Prostate gland (tissue), 2 donors: Measurements from ENCODE around the gene FCER2. TPM values are rescaled to one million over a fixed set of nuclear protein-coding genes. Genes with fewer than 3 reads are reported as not detected.

ENCODE experiments used
- DNase-seq: peaks from one replicate; pipeline ENCODE4 v3.0.0-alpha.2; 2019; ENCODE audit warnings: low spot score
- H3K27ac ChIP-seq, 2 donors: fragments of 200-600 bp; sonication (generic); 2 replicates each; pipeline ENCODE4 v1.5.1; 2017 to 2019
- H3K27me3 ChIP-seq: fragments of 200-600 bp; sonication (generic); replicated peaks from 2 replicates; pipeline ENCODE4 v1.5.1; 2019; ENCODE audit not compliant: insufficient read depth
- H3K36me3 ChIP-seq, 2 donors: fragments of 200-600 bp; sonication (generic); 1 replicate in 1 of 2; 2 replicates in 1 of 2; pipeline versions ENCODE4 v1.5.1 to v1.8.1; 2017 to 2019
- H3K4me1 ChIP-seq: fragments of 200-600 bp; sonication (generic); replicated peaks from 2 replicates; pipeline ENCODE4 v1.5.1; 2019
- H3K4me3 ChIP-seq, 2 donors: fragments of 200-600 bp; sonication (generic); 2 replicates each; pipeline ENCODE4 v1.5.1; 2017 to 2019
- H3K9me3 ChIP-seq: fragments of 200-600 bp; sonication (generic); 2 replicates; pipeline ENCODE4 v1.5.1; 2017
- POLR2A ChIP-seq: fragments of 450-650 bp; IDR thresholded peaks from one replicate; pipeline ENCODE4 v1.6.1; 2016; ENCODE audit warnings: antibody characterized with exemption, mild to moderate bottlenecking
- POLR2AphosphoS5 ChIP-seq: sonication (generic); formaldehyde crosslinking; IDR thresholded peaks from one replicate; pipeline ENCODE4 v1.6.1; 2017; ENCODE audit warnings: antibody characterized with exemption
- WGBS: methylation state at CpG from one replicate; pipeline ENCODE4 v1.1.5; 2018; 5-methylcytosine and 5-hydroxymethylcytosine counted together
- intact Hi-C: fragments of 100-400 bp; cut with DNase I; formaldehyde crosslinking; loops from one replicate; pipeline ENCODE4 v1.14.2; 2022
- total RNA-seq, 2 donors: library from RNA; depleted of rRNA; stranded (reverse); fragments of >200 nt; gene quantifications; one replicate each; pipeline ENCODE4 v1.1.0, GENCODE V29; 2016
- TF ChIP-seq, protein P1 (sequence below), 4 experiments: fragments of 200-600 bp in 2 of 4; fragments of 450-650 bp in 2 of 4; sonication (generic) in 2 of 4; IDR thresholded peaks; 1 replicate in 3 of 4; 2 replicates in 1 of 4; pipeline ENCODE4 v1.5.1; 2016 to 2019; ENCODE audit warnings: antibody characterized with exemption in 4 of 4, mild to moderate bottlenecking in 2 of 4, moderate library complexity in 2 of 4

Gene FCER2
- total RNA-seq, 2 donors from 2014 or later, result 1.5 TPM; not detected in 1

DNA sequence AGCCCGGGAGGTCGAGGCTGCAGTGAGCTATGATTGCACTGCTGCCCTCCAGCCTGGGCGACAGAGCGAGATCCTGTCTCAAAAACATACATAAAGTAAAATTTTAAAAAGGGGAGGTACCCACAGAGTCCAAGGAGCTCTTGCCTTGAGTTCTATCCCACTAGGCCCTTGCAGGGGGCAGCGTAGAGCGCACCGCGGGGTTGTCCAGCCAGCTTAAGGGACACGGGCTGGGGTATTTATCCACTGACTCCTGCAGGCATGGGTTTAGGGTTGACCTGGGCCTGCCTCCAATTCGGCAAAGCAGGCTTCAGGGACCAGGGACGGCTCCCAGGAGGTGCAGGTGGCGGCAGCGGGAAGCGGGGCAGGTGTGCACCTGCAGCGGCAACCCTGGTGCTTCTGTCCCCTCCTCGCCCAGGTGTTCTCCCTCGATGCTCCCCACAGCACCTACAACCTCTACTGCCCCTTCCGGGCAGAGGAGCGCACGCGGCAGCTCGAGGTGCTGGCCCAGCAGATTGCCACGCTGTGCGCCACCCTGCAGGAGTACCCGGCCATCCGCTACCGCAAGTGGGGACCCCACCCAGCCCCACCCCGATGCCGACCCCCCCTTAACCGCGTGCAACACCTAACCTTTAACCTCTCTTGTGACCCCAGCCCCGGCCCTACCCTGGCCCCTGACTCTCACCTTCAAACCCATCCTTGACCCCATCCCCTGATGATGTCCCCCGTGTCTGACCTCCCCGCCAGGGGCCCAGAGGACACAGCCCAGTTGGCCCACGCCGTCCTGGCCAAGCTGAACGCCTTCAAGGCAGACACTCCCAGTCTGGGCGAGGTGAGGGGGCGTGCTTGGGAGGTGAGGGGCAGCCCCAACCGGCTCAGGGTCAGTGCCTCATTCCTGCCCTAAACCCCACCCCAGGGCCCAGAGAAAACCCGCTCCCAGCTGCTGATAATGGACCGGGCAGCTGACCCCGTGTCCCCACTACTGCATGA is 60.3 kb downstream of the FCER2 start:
- Histone ChIP-seq H3K27ac (no peak overlapping the region), H3K4me1 (no peaks in the 10 kb centered on the region), H3K9me3 (no peaks in the 10 kb centered on the region), H3K4me3 (no peak overlapping the region), H3K27me3 (no peaks in the 10 kb centered on the region), H3K36me3 (no peaks in the 10 kb centered on the region)
- DNase-seq, result no peak
- no peak for TF ChIP-seq POLR2AphosphoS5
- TF ChIP-seq POLR2A, result no peak
- TF ChIP-seq, protein P1, sequence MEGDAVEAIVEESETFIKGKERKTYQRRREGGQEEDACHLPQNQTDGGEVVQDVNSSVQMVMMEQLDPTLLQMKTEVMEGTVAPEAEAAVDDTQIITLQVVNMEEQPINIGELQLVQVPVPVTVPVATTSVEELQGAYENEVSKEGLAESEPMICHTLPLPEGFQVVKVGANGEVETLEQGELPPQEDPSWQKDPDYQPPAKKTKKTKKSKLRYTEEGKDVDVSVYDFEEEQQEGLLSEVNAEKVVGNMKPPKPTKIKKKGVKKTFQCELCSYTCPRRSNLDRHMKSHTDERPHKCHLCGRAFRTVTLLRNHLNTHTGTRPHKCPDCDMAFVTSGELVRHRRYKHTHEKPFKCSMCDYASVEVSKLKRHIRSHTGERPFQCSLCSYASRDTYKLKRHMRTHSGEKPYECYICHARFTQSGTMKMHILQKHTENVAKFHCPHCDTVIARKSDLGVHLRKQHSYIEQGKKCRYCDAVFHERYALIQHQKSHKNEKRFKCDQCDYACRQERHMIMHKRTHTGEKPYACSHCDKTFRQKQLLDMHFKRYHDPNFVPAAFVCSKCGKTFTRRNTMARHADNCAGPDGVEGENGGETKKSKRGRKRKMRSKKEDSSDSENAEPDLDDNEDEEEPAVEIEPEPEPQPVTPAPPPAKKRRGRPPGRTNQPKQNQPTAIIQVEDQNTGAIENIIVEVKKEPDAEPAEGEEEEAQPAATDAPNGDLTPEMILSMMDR (IDR thresholded peaks at IDR 0.05), result no peak
- 87% methylated on average over 40 of the region's 43 CpGs for WGBS
- intact Hi-C loops, result no loop called here

DNA sequence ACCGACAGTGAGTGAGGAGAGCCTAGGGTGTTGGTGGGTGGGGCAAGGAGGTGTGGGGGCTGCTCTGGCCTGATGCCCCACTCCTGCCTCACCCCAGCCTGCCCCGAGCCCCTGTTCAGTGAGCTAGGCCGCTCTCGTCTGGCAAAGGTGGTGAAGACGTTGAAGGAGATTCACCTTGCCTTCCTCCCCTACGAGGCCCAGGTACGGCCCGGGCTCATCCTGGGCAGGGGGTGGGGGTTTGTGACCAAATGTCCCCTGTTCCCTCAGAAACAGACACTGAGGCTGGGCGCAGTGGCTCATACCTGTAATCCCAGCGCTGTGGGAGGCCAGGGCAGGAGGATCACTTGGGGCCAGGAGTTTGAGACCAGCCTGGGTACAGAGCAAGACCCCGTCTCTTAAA is 61.1 kb downstream of the FCER2 start:
- 93% methylated on average over 10 of the region's 11 CpGs for WGBS
- Histone ChIP-seq H3K9me3 (no peaks in the 10 kb centered on the region), H3K36me3 (no peaks in the 10 kb centered on the region), H3K27ac (no peak overlapping the region), H3K4me3 (no peak overlapping the region), H3K4me1 (no peaks in the 10 kb centered on the region), H3K27me3 (no peaks in the 10 kb centered on the region)
- TF ChIP-seq, protein P1 (IDR thresholded peaks at IDR 0.05), result no peak
- TF ChIP-seq POLR2A (no peak), POLR2AphosphoS5 (no peak)
- intact Hi-C loops, result no loop called here
- no peak for DNase-seq

DNA sequence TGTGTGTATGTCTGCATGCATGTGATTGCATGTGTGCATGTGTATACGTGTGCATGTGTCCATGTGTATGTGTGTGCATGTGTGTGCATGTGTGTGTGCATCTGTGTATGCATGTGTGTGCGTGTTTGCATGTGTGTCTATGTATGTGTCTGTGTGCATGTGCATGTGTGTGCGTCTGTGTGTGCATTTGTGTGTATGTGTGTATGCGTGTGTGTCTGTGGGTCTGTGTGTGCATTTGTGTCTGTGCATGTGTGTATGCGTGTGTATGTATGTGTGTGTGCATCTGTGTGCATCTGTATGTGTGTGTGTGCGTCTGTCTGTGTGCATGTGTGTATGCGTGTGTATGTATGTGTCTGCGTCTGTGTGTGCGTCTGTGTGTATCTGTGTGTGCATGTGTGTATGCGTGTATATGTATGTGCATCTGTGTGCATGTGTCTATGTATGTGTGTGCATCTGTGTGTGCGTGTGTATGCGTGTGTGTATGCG is 62.0 kb downstream of the FCER2 start:
- WGBS, result 91% methylated on average over 13 of the region's 13 CpGs
- no peak for DNase-seq
- Histone ChIP-seq H3K9me3 (no peaks in the 10 kb centered on the region), H3K27me3 (no peaks in the 10 kb centered on the region), H3K4me3 (no peak overlapping the region), H3K36me3 (no peaks in the 10 kb centered on the region), H3K4me1 (no peaks in the 10 kb centered on the region), H3K27ac (no peak overlapping the region)
- TF ChIP-seq, protein P1 (IDR thresholded peaks at IDR 0.05), result no peak
- TF ChIP-seq POLR2AphosphoS5 (no peak), POLR2A (no peak)
- intact Hi-C loops, result loop anchor here (10.0 kb wide), 1 partner anchor 545 kb away; no protein-coding TSS in a partner anchor

DNA sequence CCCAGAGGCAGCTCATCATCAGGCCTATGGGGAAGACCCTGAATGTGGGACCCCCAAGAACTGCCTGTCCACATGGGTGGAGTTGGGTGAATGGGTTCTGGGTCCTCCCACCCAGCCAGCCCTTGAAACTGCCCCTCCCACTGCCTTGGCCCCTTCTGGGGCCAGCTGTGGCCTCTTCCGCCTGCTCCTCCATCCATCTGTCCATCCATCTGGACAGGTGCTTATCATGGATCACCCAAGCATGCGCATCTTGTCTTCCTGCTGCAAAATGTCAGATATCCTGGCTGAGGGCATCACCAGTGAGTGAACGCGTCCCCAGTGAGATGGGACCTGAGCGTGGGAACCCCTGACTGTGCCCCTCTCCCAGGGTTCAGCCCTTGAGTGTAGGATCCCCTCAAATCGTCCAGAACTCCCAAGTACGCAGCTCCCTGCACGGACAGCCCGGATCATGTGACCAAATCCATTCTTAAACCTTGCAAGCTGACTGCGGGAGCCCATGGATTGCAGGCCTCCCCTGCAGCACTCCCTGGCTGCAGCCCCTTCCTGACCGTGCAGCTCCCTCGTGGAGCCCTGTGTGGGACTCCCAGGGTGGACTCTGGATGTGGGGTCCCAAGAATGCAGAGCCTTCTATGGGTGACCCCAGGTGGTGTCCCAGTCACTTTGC is 63.0 kb downstream of the FCER2 start:
- WGBS, result 69% methylated on average over 11 of the region's 12 CpGs
- intact Hi-C loops, result loop anchor here (10.0 kb wide), 1 partner anchor 544 kb away; no protein-coding TSS in a partner anchor

More for the DNA sequence above, 63.0 kb downstream of the FCER2 start:
- H3K27ac ChIP-seq, result no peak overlapping the region
- TF ChIP-seq, protein P1 (IDR thresholded peaks at IDR 0.05), result no peak
- TF ChIP-seq POLR2AphosphoS5, result no peak
- no peak for TF ChIP-seq POLR2A
- H3K4me1 ChIP-seq, result no peaks in the 10 kb centered on the region
- no peaks in the 10 kb centered on the region for H3K27me3 ChIP-seq
- no peak for DNase-seq
- H3K36me3 ChIP-seq, result no peaks in the 10 kb centered on the region
- no peaks in the 10 kb centered on the region for H3K9me3 ChIP-seq
- no peak overlapping the region for H3K4me3 ChIP-seq

Other genes starting within 250 kb of the FCER2 start
- gene PEX11G, start 213.1 kb downstream of the FCER2 start, total RNA-seq, result 10 to 100 TPM; 13.1 to 17.4 TPM
- gene ZNF358, start 186.0 kb downstream of the FCER2 start, total RNA-seq, result 100 to 1,000 TPM; 104 to 116 TPM
- gene MCOLN1, start 179.5 kb downstream of the FCER2 start, total RNA-seq, result 10 to 100 TPM; 13.4 to 24.8 TPM
- 10 to 100 TPM; 74.6 to 75.2 TPM for gene PNPLA6, start 166.4 kb downstream of the FCER2 start, total RNA-seq
- gene CAMSAP3, start 106.3 kb downstream of the FCER2 start, total RNA-seq, result 10 to 100 TPM; 40.4 to 90.9 TPM
- 100 to 1,000 TPM in 1 of 2 donors, 10 to 100 TPM in 1; 53.6 to 115 TPM for gene XAB2, start 72.6 kb downstream of the FCER2 start, total RNA-seq
- 10 to 100 TPM in 1 of 2 donors, 1 to 10 TPM in 1; 7.7 to 60.4 TPM for gene PET100, start 72.3 kb downstream of the FCER2 start, total RNA-seq
- 10 to 100 TPM in 1 of 2 donors, 1 to 10 TPM in 1; 1.8 to 10.2 TPM for gene PCP2, start 68.4 kb downstream of the FCER2 start, total RNA-seq
- 100 to 1,000 TPM in 1 of 2 donors, 10 to 100 TPM in 1; 83.1 to 128 TPM for gene STXBP2, start 65.0 kb downstream of the FCER2 start, total RNA-seq
- gene RETN, start 33.1 kb downstream of the FCER2 start, total RNA-seq, result not detected
- under 1 TPM in 1 of 2 donors, not detected in 1; 0.28 TPM for gene MCEMP1, start 25.0 kb downstream of the FCER2 start, total RNA-seq
- 100 to 1,000 TPM; 105 to 150 TPM for gene TRAPPC5, start 21.3 kb downstream of the FCER2 start, total RNA-seq
- gene CLEC4G, start 30.0 kb upstream of the FCER2 start, total RNA-seq, result under 1 TPM in 1 of 2 donors, not detected in 1; 0.57 TPM
- gene CD209, start 45.4 kb upstream of the FCER2 start, total RNA-seq, result 1 to 10 TPM in 1 of 2 donors, under 1 TPM in 1; 0.97 to 1.2 TPM
- 10 to 100 TPM in 1 of 2 donors, not detected in 1; 11.0 TPM for gene CLEC4M, start 61.1 kb upstream of the FCER2 start, total RNA-seq
- gene EVI5L, start 128.1 kb upstream of the FCER2 start, total RNA-seq, result 10 to 100 TPM; 24.0 to 25.7 TPM
- 1 to 10 TPM; 2.2 to 4.2 TPM for gene PRR36, start 172.3 kb upstream of the FCER2 start, total RNA-seq
- 10 to 100 TPM in 1 of 2 donors, 1 to 10 TPM in 1; 4.8 to 11.7 TPM for gene LRRC8E, start 186.4 kb upstream of the FCER2 start, total RNA-seq
- 10 to 100 TPM; 21.6 to 45.2 TPM for gene MAP2K7, start 201.7 kb upstream of the FCER2 start, total RNA-seq
- 1 to 10 TPM in 1 of 2 donors, not detected in 1; 3.2 TPM for gene TGFBR3L, start 212.7 kb upstream of the FCER2 start, total RNA-seq
- gene SNAPC2, start 218.2 kb upstream of the FCER2 start, total RNA-seq, result 10 to 100 TPM; 37.4 to 95.0 TPM
- 10 to 100 TPM in 1 of 2 donors, 1 to 10 TPM in 1; 5.0 to 37.1 TPM for gene CTXN1, start 224.0 kb upstream of the FCER2 start, total RNA-seq
- 10 to 100 TPM; 47.3 to 83.4 TPM for gene TIMM44, start 241.5 kb upstream of the FCER2 start, total RNA-seq